AG09319 (cell line): ENCODE results near the gene PODN.

ENCODE experiments used
- DNase-seq: peaks from one replicate; pipeline ENCODE4 v3.0.0-alpha.2; 2010; ENCODE audit warnings: low read depth; ENCODE audit errors: extremely low read depth
- CTCF ChIP-seq: IDR thresholded peaks from 2 replicates; pipeline ENCODE4 v1.5.1; 2011; ENCODE audit warnings: low read depth, mild to moderate bottlenecking, inconsistent platforms, low read length, moderate library complexity

PODN gene

GRCh38 chr1:53023546-53023945 is 38.5 kb upstream of the PODN start:
- DNase-seq = no peak
- no peak for TF ChIP-seq CTCF

DNA sequence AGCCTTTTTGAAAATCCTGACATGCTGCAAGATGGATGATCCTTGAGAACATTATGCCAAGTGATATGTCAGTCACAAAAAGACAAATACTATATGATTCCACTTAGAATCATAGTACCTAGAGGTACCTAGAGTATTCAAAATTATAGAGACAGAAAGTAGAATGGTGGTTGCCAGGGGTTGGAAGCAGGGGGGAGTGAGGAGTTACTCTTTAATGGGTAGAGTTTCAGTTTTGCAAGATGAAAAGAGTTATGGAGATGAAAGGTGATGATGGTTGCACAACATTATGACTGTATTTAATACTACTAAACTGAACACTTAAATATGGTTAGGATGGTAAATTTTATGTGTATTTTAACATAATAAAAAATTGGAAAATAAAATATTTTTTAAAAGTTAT is 37.9 kb upstream of the PODN start:
- TF ChIP-seq CTCF = no peak
- DNase-seq = no peak

- peak; percentile 52 for DNase-seq
- no peak for TF ChIP-seq CTCF
Observed at GRCh38 chr1:53025034-53025768, 36.8 kb upstream of the PODN start.

DNA sequence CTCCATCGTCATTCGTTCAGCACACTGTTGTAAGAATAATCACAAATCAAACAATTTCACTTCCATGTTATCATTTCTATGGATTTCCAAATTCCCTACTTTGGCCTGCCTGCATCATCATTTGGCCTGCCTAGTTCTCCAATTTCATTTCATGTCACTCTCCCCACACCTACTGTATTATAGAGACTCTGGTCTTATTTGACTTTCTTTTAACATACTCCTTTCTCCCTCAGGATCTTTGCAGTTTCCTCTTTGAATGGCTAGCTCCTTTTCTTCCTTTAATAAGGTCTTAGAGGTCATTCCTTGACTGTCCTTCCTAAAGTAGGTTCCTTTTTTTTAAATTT is 36.3 kb upstream of the PODN start:
- DNase-seq = no peak
- no peak for TF ChIP-seq CTCF

GRCh38 chr1:53026254-53026653 is 35.8 kb upstream of the PODN start:
- no peak for TF ChIP-seq CTCF
- no peak for DNase-seq

GRCh38 chr1:53031732-53032131 is 30.3 kb upstream of the PODN start:
- TF ChIP-seq CTCF = no peak
- DNase-seq = no peak

- no peak for DNase-seq
- no peak for TF ChIP-seq CTCF
Observed at GRCh38 chr1:53037159-53037558, 24.9 kb upstream of the PODN start.
